Uterus (tissue), 4 donors: ENCODE measurements around the gene FMOD. TPM values are rescaled to one million over a fixed set of nuclear protein-coding genes. Genes with fewer than 3 reads are reported as not detected.

Source experiments
- DNase-seq, 2 donors: peaks; one replicate each; pipeline ENCODE4 v3.0.0-alpha.2; 2019 to 2020
- H3K27ac ChIP-seq, 2 donors: fragments of 200-600 bp; sonication (generic); 1 replicate in 1 of 2; 2 replicates in 1 of 2; pipeline ENCODE4 v1.5.1; 2016 to 2018
- H3K27me3 ChIP-seq, 2 donors: fragments of 200-600 bp; sonication (generic); one replicate each; pipeline ENCODE4 v1.5.1; 2018 to 2019; ENCODE audit warnings: control low read depth in 1 of 2
- H3K36me3 ChIP-seq, 2 donors: fragments of 200-600 bp; sonication (generic); one replicate each; pipeline ENCODE4 v1.5.1; 2019; ENCODE audit warnings: control low read depth in 1 of 2
- H3K4me1 ChIP-seq, 2 donors: fragments of 200-600 bp; sonication (generic); one replicate each; pipeline ENCODE4 v1.5.1; 2018 to 2019; ENCODE audit warnings: control low read depth in 1 of 2
- H3K4me3 ChIP-seq, 2 donors: fragments of 200-600 bp; sonication (generic); 1 replicate in 1 of 2; 2 replicates in 1 of 2; pipeline ENCODE4 v1.5.1; 2018 to 2019; ENCODE audit warnings: mild to moderate bottlenecking in 1 of 2
- H3K9me3 ChIP-seq, 2 donors: fragments of 200-600 bp; sonication (generic); one replicate each; pipeline ENCODE4 v1.5.1; 2019; ENCODE audit warnings: control low read depth in 1 of 2
- CTCF ChIP-seq, 4 experiments: fragments of 200-600 bp in 2 of 4; fragments of 450-650 bp in 2 of 4; sonication (generic) in 2 of 4; IDR thresholded peaks; one replicate each; pipeline ENCODE4 v1.5.1; 2016 to 2019; ENCODE audit warnings: antibody characterized with exemption in 4 of 4, mild to moderate bottlenecking in 2 of 4, moderate library complexity in 1 of 4
- POLR2A ChIP-seq, 2 donors: fragments of 450-650 bp; IDR thresholded peaks; one replicate each; pipeline ENCODE4 v1.6.1; 2016; ENCODE audit warnings: antibody characterized with exemption in 2 of 2, mild to moderate bottlenecking in 1 of 2, moderate library complexity in 1 of 2
- intact Hi-C: fragments of 100-400 bp; cut with DNase I; formaldehyde crosslinking; loops from one replicate; pipeline ENCODE4 v1.15.1; 2023; ENCODE audit warnings: low total_unique reads
- total RNA-seq, 4 donors: library from RNA; depleted of rRNA in 3 of 4; stranded (reverse); fragments of >200 nt in 3 of 4; gene quantifications; one replicate each; pipeline versions ENCODE4 v1.1.0 to v1.2.4, GENCODE V29; 2014 to 2023
- donor health status: DM: yes; HTN: yes; CAD: no.

The FMOD gene
- total RNA-seq, 4 donors from 2014 or later: 41.8 to 119 (median 82.7) TPM

GRCh38 chr1:203343956-203344754, 6.8 kb downstream of the FMOD start:
- intact Hi-C loops: loop anchor here (10.0 kb wide), 1 partner anchor 351 kb away; no protein-coding TSS in a partner anchor
- H3K27ac ChIP-seq: peak overlapping the region; percentile 13 to 88
- TF ChIP-seq CTCF (IDR thresholded peaks at IDR 0.05) (no peak), POLR2A (IDR thresholded peaks at IDR 0.05) (no peak)
- H3K36me3 ChIP-seq: no peaks in the 10 kb centered on the region
- DNase-seq: no peak
- peaks cover 0 to 10% of the 10 kb centered on the region in 2 donors for H3K4me1 ChIP-seq
- H3K9me3 ChIP-seq: no peaks in the 10 kb centered on the region
- no peaks in the 10 kb centered on the region for H3K27me3 ChIP-seq
- no peak overlapping the region for H3K4me3 ChIP-seq

GRCh38 chr1:203342192-203342940, 8.6 kb downstream of the FMOD start:
- intact Hi-C loops: loop anchor here (10.0 kb wide), 1 partner anchor 352 kb away; no protein-coding TSS in a partner anchor
- no peaks in the 10 kb centered on the region for H3K9me3 ChIP-seq
- no peaks in the 10 kb centered on the region for H3K36me3 ChIP-seq
- H3K27me3 ChIP-seq: no peaks in the 10 kb centered on the region
- peak; percentile 47 to 59 for DNase-seq
- peak; percentile 61 to 73 (median 66) for TF ChIP-seq CTCF (IDR thresholded peaks at IDR 0.05)
- TF ChIP-seq POLR2A (IDR thresholded peaks at IDR 0.05): no peak
- no peak overlapping the region for H3K4me3 ChIP-seq
- peak overlapping the region; percentile 33 to 88 for H3K27ac ChIP-seq
- peaks cover 0 to 4% of the 10 kb centered on the region in 2 donors for H3K4me1 ChIP-seq

- H3K27me3 ChIP-seq: no peaks in the 10 kb centered on the region
- no peaks in the 10 kb centered on the region for H3K9me3 ChIP-seq
- H3K36me3 ChIP-seq: no peaks in the 10 kb centered on the region
- intact Hi-C loops: loop anchor here (10.0 kb wide), 1 partner anchor 355 kb away; no protein-coding TSS in a partner anchor
- no peak overlapping the region for H3K4me3 ChIP-seq
- DNase-seq: peak; percentile 73 to 82
- peak; percentile 82 to 93 (median 89) for TF ChIP-seq CTCF (IDR thresholded peaks at IDR 0.05)
- TF ChIP-seq POLR2A (IDR thresholded peaks at IDR 0.05): no peak
- peak overlapping the region; percentile 40 to 68 for H3K27ac ChIP-seq
- no peaks in the 10 kb centered on the region for H3K4me1 ChIP-seq
These were observed 10.7 kb downstream of the FMOD start for GRCh38 chr1:203340112-203340790.

GRCh38 chr1:203338335-203339036, 12.4 kb downstream of the FMOD start:
- TF ChIP-seq POLR2A (IDR thresholded peaks at IDR 0.05) (no peak), CTCF (IDR thresholded peaks at IDR 0.05) (peak; percentile 78 to 94 (median 90))
- Histone ChIP-seq H3K4me3 (no peak overlapping the region), H3K27ac (no peak overlapping the region), H3K9me3 (no peaks in the 10 kb centered on the region), H3K4me1 (no peaks in the 10 kb centered on the region), H3K36me3 (no peaks in the 10 kb centered on the region), H3K27me3 (no peaks in the 10 kb centered on the region)
- DNase-seq: peak; percentile 68 to 71
- intact Hi-C loops: no loop called here
